AG20443 (cell line): ENCODE measurements around the gene CDH23.

Source experiments
- DNase-seq: peaks from one replicate; pipeline ENCODE4 v3.0.0; 2012; ENCODE audit warnings: low spot score, mixed read lengths

Gene CDH23

GRCh38 chr10:71757399-71757922 is 360.7 kb downstream of the CDH23 start:
- DNase-seq, result no peak

- no peak for DNase-seq
Observed at GRCh38 chr10:71761105-71761511, 364.4 kb downstream of the CDH23 start.

- no peak for DNase-seq
Observed at GRCh38 chr10:71761541-71762113, 364.9 kb downstream of the CDH23 start.

- no peak for DNase-seq
Observed at GRCh38 chr10:71762324-71762723, 365.6 kb downstream of the CDH23 start.

GRCh38 chr10:71763352-71764127 is 366.8 kb downstream of the CDH23 start:
- peak; percentile 50 for DNase-seq

GRCh38 chr10:71765176-71765904 is 368.6 kb downstream of the CDH23 start:
- peak; percentile 56 for DNase-seq

- DNase-seq, result no peak
Observed at GRCh38 chr10:71765906-71766716, 369.4 kb downstream of the CDH23 start.

- DNase-seq, result peak; percentile 91
Observed at GRCh38 chr10:71766717-71767419, 370.1 kb downstream of the CDH23 start.

GRCh38 chr10:71767420-71768035 is 370.8 kb downstream of the CDH23 start:
- DNase-seq, result no peak

- DNase-seq, result no peak
Observed at GRCh38 chr10:71769279-71769823, 372.6 kb downstream of the CDH23 start.

GRCh38 chr10:71770255-71770654 is 373.5 kb downstream of the CDH23 start:
- no peak for DNase-seq

GRCh38 chr10:71770789-71771188 is 374.1 kb downstream of the CDH23 start:
- DNase-seq, result no peak

GRCh38 chr10:71771204-71771603 is 374.5 kb downstream of the CDH23 start:
- DNase-seq, result no peak

GRCh38 chr10:71771821-71772617 is 375.3 kb downstream of the CDH23 start:
- DNase-seq, result peak; percentile 85

- DNase-seq, result no peak
Observed at GRCh38 chr10:71772832-71773220, 376.1 kb downstream of the CDH23 start.

GRCh38 chr10:71773221-71773971 is 376.7 kb downstream of the CDH23 start, which contains the start of gene VSIR:
TSS of gene VSIR (minus strand) at chr10:71773520. CDS start at chr10:71773439, 81 bp downstream.
- DNase-seq, result peak; percentile 97

GRCh38 chr10:71774916-71775702 is 378.4 kb downstream of the CDH23 start:
- no peak for DNase-seq

GRCh38 chr10:71776481-71776925 is 379.8 kb downstream of the CDH23 start:
- no peak for DNase-seq
